Measurements from ENCODE around the gene DYNLRB2. TPM values are rescaled to one million over a fixed set of nuclear protein-coding genes. Genes with fewer than 3 reads are reported as not detected.

Gene DYNLRB2
- polyA plus RNA-seq (2013, experiment 1 of 2): not detected
- polyA plus RNA-seq (2013, experiment 2 of 2): not detected

GRCh38 chr16:80540516-80541305 is at the start of gene DYNLRB2:
Gene DYNLRB2, plus strand, starts transcription at chr16:80540993. Its CDS starts 84 bp downstream, at chr16:80541077.
- H3K27ac ChIP-seq (ENCODE audit: low read depth, low read length): peak within 1 kb of the TSS; percentile 12; the same call in 1 of the 2 replicates
- no peaks in the 10 kb centered on the region for H3K36me3 ChIP-seq (ENCODE audit: insufficient read depth, low read length)
- WGBS: 3% methylated on average over 55 of the region's 55 CpGs
- H3K27me3 ChIP-seq (ENCODE audit: insufficient read depth, low read length): peaks cover 74% of the 10 kb centered on the region
- H3K9ac ChIP-seq (ENCODE audit: low read depth, low read length): peak within 1 kb of the TSS; percentile 21; the same call in 1 of the 2 replicates
- peaks cover 5% of the 10 kb centered on the region; the same call in 1 of the 2 replicates for H3K9me3 ChIP-seq (ENCODE audit: insufficient read depth, low read depth, low read length)
- peak within 1 kb of the TSS; percentile 58 for H3K4me3 ChIP-seq (ENCODE audit: low read length)
- no peaks in the 10 kb centered on the region for H3K4me1 ChIP-seq (ENCODE audit: insufficient read depth, low read length)

- Histone ChIP-seq H3K4me1 (ENCODE audit: insufficient read depth, low read length) (peaks cover 11% of the 10 kb centered on the region), H3K4me3 (ENCODE audit: low read length) (no peak overlapping the region), H3K27me3 (ENCODE audit: insufficient read depth, low read length) (no peaks in the 10 kb centered on the region), H3K27ac (ENCODE audit: low read depth, low read length) (no peak overlapping the region), H3K36me3 (ENCODE audit: insufficient read depth, low read length) (no peaks in the 10 kb centered on the region), H3K9ac (ENCODE audit: low read depth, low read length) (no peak overlapping the region), H3K9me3 (ENCODE audit: insufficient read depth, low read depth, low read length) (no peaks in the 10 kb centered on the region)
- 95% methylated on average over 11 of the region's 11 CpGs for WGBS
Observed at GRCh38 chr16:80500116-80500859, 40.5 kb upstream of the DYNLRB2 start.

GRCh38 chr16:80500961-80501525 is 39.8 kb upstream of the DYNLRB2 start:
- H3K9ac ChIP-seq (ENCODE audit: low read depth, low read length): no peak overlapping the region
- 95% methylated on average over 3 of the region's 3 CpGs for WGBS
- H3K27ac ChIP-seq (ENCODE audit: low read depth, low read length): no peak overlapping the region
- H3K9me3 ChIP-seq (ENCODE audit: insufficient read depth, low read depth, low read length): no peaks in the 10 kb centered on the region
- H3K4me3 ChIP-seq (ENCODE audit: low read length): no peak overlapping the region
- H3K27me3 ChIP-seq (ENCODE audit: insufficient read depth, low read length): no peaks in the 10 kb centered on the region
- H3K36me3 ChIP-seq (ENCODE audit: insufficient read depth, low read length): no peaks in the 10 kb centered on the region
- peaks cover 4% of the 10 kb centered on the region for H3K4me1 ChIP-seq (ENCODE audit: insufficient read depth, low read length)

- Histone ChIP-seq H3K9ac (ENCODE audit: low read depth, low read length) (no peak overlapping the region), H3K4me3 (ENCODE audit: low read length) (no peak overlapping the region), H3K4me1 (ENCODE audit: insufficient read depth, low read length) (no peaks in the 10 kb centered on the region), H3K27ac (ENCODE audit: low read depth, low read length) (no peak overlapping the region), H3K27me3 (ENCODE audit: insufficient read depth, low read length) (no peaks in the 10 kb centered on the region), H3K9me3 (ENCODE audit: insufficient read depth, low read depth, low read length) (no peaks in the 10 kb centered on the region), H3K36me3 (ENCODE audit: insufficient read depth, low read length) (no peaks in the 10 kb centered on the region)
- WGBS: 83% methylated on average over 1 of the region's 2 CpGs
Observed at GRCh38 chr16:80503107-80503506, 37.7 kb upstream of the DYNLRB2 start.

- Histone ChIP-seq H3K4me3 (ENCODE audit: low read length) (no peak overlapping the region), H3K27me3 (ENCODE audit: insufficient read depth, low read length) (no peaks in the 10 kb centered on the region), H3K4me1 (ENCODE audit: insufficient read depth, low read length) (no peaks in the 10 kb centered on the region), H3K27ac (ENCODE audit: low read depth, low read length) (no peak overlapping the region), H3K36me3 (ENCODE audit: insufficient read depth, low read length) (no peaks in the 10 kb centered on the region), H3K9ac (ENCODE audit: low read depth, low read length) (no peak overlapping the region), H3K9me3 (ENCODE audit: insufficient read depth, low read depth, low read length) (no peaks in the 10 kb centered on the region)
- WGBS: 90% methylated on average over 4 of the region's 4 CpGs
Observed at GRCh38 chr16:80507538-80507937, 33.3 kb upstream of the DYNLRB2 start.

GRCh38 chr16:80509872-80510271 is 30.9 kb upstream of the DYNLRB2 start:
- no peaks in the 10 kb centered on the region for H3K27me3 ChIP-seq (ENCODE audit: insufficient read depth, low read length)
- WGBS: 69% methylated on average over 6 of the region's 6 CpGs
- no peaks in the 10 kb centered on the region for H3K9me3 ChIP-seq (ENCODE audit: insufficient read depth, low read depth, low read length)
- no peak overlapping the region for H3K27ac ChIP-seq (ENCODE audit: low read depth, low read length)
- H3K4me1 ChIP-seq (ENCODE audit: insufficient read depth, low read length): no peaks in the 10 kb centered on the region
- no peak overlapping the region for H3K4me3 ChIP-seq (ENCODE audit: low read length)
- H3K36me3 ChIP-seq (ENCODE audit: insufficient read depth, low read length): no peaks in the 10 kb centered on the region
- no peak overlapping the region for H3K9ac ChIP-seq (ENCODE audit: low read depth, low read length)

- no peaks in the 10 kb centered on the region for H3K4me1 ChIP-seq (ENCODE audit: insufficient read depth, low read length)
- WGBS: 95% methylated on average over 8 of the region's 9 CpGs
- no peak overlapping the region for H3K4me3 ChIP-seq (ENCODE audit: low read length)
- no peaks in the 10 kb centered on the region for H3K27me3 ChIP-seq (ENCODE audit: insufficient read depth, low read length)
- no peaks in the 10 kb centered on the region for H3K36me3 ChIP-seq (ENCODE audit: insufficient read depth, low read length)
- no peak overlapping the region for H3K9ac ChIP-seq (ENCODE audit: low read depth, low read length)
- no peaks in the 10 kb centered on the region for H3K9me3 ChIP-seq (ENCODE audit: insufficient read depth, low read depth, low read length)
- no peak overlapping the region for H3K27ac ChIP-seq (ENCODE audit: low read depth, low read length)
Observed at GRCh38 chr16:80511824-80512592, 28.8 kb upstream of the DYNLRB2 start.

- H3K27ac ChIP-seq (ENCODE audit: low read depth, low read length): no peak overlapping the region
- 89% methylated on average over 1 of the region's 1 CpG for WGBS
- no peak overlapping the region for H3K4me3 ChIP-seq (ENCODE audit: low read length)
- no peaks in the 10 kb centered on the region for H3K27me3 ChIP-seq (ENCODE audit: insufficient read depth, low read length)
- no peaks in the 10 kb centered on the region for H3K9me3 ChIP-seq (ENCODE audit: insufficient read depth, low read depth, low read length)
- no peaks in the 10 kb centered on the region for H3K36me3 ChIP-seq (ENCODE audit: insufficient read depth, low read length)
- no peak overlapping the region for H3K9ac ChIP-seq (ENCODE audit: low read depth, low read length)
- H3K4me1 ChIP-seq (ENCODE audit: insufficient read depth, low read length): no peaks in the 10 kb centered on the region
Observed at GRCh38 chr16:80512593-80512853, 28.3 kb upstream of the DYNLRB2 start.

- Histone ChIP-seq H3K9ac (ENCODE audit: low read depth, low read length) (no peak overlapping the region), H3K36me3 (ENCODE audit: insufficient read depth, low read length) (no peaks in the 10 kb centered on the region), H3K27ac (ENCODE audit: low read depth, low read length) (no peak overlapping the region), H3K27me3 (ENCODE audit: insufficient read depth, low read length) (no peaks in the 10 kb centered on the region), H3K4me1 (ENCODE audit: insufficient read depth, low read length) (peaks cover 8% of the 10 kb centered on the region; the same call in 1 of the 2 replicates), H3K4me3 (ENCODE audit: low read length) (no peak overlapping the region), H3K9me3 (ENCODE audit: insufficient read depth, low read depth, low read length) (no peaks in the 10 kb centered on the region)
- WGBS: 100% methylated on average over 4 of the region's 5 CpGs
Observed at GRCh38 chr16:80515374-80515773, 25.4 kb upstream of the DYNLRB2 start.

GRCh38 chr16:80517846-80518245 is 22.9 kb upstream of the DYNLRB2 start:
- H3K27ac ChIP-seq (ENCODE audit: low read depth, low read length): no peak overlapping the region
- no peaks in the 10 kb centered on the region for H3K9me3 ChIP-seq (ENCODE audit: insufficient read depth, low read depth, low read length)
- no peaks in the 10 kb centered on the region for H3K36me3 ChIP-seq (ENCODE audit: insufficient read depth, low read length)
- no peaks in the 10 kb centered on the region for H3K27me3 ChIP-seq (ENCODE audit: insufficient read depth, low read length)
- WGBS: no CpG with 5 or more reads among the region's 2 CpGs
- no peak overlapping the region for H3K4me3 ChIP-seq (ENCODE audit: low read length)
- H3K4me1 ChIP-seq (ENCODE audit: insufficient read depth, low read length): peaks cover 8% of the 10 kb centered on the region; the same call in 1 of the 2 replicates
- no peak overlapping the region for H3K9ac ChIP-seq (ENCODE audit: low read depth, low read length)
